ENCODE results near the gene PLEKHA7. TPM values are rescaled to one million over a fixed set of nuclear protein-coding genes. Genes with fewer than 3 reads are reported as not detected.
"Not testable (repeated sequence)": the region's sequence is repeated elsewhere in the genome, so short reads cannot be mapped to it uniquely, and the experiment has no call there.

Gene PLEKHA7
- total RNA-seq, 1 experiment from 2014 or later = not detected

DNA sequence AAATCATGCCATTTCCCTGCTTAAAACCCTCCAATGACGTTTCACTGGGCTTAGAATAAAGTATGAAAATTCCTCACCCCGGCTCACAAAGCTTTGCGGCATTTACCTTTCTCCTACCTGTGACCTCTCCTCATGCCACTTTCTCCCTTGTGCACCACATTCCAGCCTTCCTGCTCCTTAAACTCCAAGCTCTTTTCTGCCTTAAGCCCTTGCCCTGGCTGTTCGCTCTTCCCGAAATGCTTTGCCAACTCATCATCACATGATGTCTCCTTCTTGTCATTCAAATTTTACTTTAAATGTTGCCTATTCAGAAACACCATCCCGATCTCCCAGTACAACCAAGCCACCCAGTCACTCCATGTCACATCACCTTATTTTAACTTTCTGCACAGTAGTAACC, 2.0 kb downstream of the PLEKHA7 start:
- no peak for DNase-seq (ENCODE audit: low read depth)

DNA sequence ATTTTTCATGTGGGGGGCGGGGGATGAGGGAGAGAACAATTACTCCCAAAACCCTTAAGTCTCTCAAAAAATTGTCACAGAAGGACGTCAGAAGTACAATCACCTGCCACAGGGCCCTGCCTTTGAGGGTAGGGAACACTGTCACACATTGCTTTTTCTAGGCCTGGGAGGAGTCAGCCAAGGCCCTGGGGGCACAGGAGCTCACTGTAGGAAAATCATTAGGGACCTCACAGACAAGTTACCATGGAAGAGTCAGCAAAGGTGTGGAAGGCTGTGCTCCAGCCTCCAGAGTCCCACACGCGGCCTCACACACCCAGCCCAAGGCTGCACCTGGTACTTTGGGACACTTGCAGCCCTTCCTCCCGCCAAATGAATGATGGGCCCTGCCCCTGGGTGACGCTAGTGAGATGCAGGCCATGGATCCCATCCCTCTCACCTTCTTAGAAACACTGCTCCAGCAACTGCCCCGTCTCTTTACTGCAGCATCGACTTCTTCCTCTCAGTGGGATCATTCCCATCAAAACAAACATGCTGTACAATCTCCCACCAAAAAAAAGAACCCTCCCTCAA, 3.3 kb downstream of the PLEKHA7 start:
- no peak for DNase-seq (ENCODE audit: low read depth)

DNA sequence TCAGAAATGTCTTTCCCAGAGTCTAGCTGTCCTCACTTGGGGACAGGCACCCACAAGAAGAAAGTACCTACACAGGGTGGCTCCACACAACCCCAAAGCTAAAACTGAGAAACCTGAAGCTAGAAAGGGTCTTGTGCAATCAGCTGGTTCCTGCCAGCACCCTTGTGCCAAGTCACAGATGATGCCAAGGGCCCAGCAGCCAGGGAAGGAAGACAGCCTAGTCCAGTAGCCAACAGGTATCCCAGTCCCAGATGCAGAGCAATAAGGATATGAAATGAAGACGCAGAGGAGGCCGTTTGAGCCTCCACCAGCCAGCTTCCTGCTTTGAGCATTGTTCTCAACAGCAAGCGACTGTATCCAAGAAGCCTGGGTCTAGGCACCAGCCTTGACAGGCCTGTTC, 6.1 kb downstream of the PLEKHA7 start:
- DNase-seq (ENCODE audit: low read depth) = no peak

DNA sequence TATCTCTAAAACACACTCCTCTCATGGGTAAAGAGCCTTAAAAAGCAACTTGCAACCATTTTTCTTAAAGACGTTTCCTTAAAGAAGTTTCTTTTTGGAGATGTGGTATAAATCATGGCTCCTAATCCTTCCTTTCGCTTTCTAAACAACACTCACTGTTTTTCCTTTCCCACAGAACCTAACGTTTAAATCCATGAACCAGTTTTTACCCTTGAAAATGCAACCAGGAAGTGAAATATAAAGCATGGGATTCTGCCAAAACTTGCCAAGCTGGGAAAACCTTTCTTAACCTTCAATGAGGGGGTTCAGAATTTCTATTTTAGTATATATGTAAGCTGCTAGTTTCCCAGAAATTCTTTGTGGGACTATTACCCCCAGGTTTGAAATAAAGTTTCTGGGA, 8.6 kb downstream of the PLEKHA7 start:
- DNase-seq (ENCODE audit: low read depth) = no peak

DNA sequence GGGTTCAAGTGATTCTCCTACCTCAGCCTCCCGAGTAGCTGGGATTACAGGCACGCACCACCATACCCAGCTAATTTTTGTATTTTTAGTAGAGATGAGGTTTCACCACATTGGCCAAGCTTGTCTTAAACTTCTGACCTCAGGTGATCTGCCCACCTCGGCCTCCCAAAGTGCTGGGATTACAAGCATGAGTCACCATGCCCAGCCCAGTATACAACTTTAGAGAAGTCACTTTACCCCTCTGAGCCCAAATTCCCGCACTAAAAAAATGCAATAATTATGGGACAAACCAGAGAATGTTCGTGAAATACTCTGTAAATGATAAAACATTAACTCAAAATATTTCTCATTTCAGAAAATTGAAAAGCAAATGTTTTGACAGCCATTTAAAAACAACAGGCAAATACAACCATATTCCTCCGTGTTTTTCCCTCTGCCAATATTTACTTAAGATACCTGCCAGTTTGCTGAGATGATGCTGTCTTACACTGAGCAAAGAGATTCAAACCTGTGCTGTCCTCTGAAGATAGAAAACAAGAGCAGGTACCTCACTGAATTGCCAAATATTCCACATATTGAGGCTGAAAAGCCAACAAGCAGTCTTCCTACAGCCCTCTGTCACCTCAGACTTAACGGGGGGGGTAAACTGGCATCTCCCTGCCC, 9.6 kb downstream of the PLEKHA7 start:
- no peak for DNase-seq (ENCODE audit: low read depth)

DNA sequence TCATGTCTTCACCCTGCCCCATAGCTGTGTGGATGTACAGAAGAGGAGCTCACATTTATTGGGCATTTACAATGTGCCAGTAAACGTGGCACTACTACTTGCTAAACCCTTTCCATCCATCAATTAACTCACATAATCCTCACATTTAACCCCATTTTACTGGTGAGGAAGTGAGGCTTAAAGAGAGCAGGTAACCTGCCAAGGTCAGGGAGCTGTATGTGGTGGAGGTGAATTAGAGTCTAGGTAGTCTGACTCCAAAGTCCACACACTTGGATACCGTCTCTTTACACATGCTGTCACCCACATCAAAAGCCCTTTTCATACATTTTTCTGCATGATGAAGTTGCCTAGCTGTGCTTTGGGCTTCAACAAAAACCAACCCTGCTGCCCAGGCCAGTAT, 10.8 kb downstream of the PLEKHA7 start:
- DNase-seq (ENCODE audit: low read depth) = no peak

DNA sequence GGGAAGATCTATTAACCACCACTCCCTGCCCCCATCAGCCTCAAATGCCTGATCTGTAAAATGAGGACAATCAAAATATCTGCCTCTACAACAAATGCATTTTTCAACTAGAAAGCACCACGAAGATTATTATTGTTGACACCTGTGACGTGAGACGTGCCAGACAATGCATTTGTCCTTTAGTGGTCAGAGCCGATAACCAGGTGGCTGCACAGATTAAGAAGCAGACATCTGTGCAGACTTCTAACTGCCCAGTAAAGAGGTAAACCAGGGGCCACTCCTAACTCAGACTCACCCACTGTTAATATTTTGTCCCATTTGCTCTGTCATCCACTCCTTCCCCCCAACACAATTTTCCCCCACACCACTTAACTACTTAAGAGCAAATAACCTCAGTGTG, 11.7 kb downstream of the PLEKHA7 start:
- DNase-seq (ENCODE audit: low read depth) = no peak

DNA sequence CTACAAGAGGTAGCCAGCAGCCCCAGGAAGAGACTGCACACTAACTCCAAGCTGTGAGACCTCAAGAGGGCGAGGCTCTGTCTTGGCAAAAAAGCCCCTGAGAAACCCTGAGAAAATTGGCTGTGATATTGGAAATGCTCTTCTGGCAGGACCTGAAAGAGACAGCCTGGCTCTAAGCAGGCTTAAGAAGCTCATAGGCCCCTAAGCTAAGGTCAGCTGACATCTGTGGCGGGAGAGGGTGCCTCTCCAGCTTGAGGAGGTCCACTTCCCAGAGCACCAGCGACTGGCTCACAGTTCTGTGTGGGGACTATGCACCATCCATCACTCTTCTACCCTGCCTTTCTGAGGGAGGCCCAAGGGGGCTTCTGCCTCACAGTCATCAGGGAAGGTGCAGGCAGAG, 12.4 kb downstream of the PLEKHA7 start:
- DNase-seq (ENCODE audit: low read depth) = no peak

DNA sequence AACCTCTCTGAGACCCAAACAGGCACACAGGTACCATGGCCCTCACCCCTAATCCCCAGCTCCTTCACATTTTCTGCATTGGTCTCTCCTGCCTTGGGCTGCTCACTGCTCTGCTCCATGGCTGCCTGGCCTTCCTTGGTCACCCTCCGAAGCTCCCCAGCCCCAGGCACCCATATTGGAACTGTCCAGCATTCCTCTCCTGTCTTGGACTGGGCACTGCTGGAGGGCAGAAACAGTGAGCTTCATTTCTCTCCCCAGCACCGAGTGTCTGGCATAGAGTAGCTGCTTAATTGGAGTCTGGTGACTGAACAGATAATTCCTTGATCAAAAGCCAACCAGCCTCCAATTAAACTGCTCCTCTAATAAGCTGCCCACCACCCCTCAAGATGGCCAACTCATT, 13.2 kb downstream of the PLEKHA7 start:
- DNase-seq (ENCODE audit: low read depth) = no peak

DNA sequence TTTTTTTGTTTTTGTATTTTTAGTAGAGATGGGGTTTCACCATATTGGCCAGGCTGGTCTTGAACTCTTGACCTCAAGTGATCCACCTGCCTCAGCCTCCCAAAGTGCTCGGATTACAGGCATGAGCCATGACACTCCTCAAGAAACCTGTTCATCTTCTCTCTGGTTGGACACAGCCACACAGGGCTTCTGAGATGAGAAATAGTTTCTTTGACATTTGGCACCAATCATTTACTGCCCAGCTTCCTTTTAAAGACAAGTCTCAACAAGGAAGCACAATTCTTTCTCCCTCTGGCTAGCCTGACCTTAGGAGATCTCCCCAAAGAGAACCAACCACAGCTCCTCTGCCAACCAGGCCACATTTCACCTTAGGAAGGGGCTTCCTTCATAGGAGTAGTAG, 14.0 kb downstream of the PLEKHA7 start:
- not testable (repeated sequence) for DNase-seq (ENCODE audit: low read depth)

DNA sequence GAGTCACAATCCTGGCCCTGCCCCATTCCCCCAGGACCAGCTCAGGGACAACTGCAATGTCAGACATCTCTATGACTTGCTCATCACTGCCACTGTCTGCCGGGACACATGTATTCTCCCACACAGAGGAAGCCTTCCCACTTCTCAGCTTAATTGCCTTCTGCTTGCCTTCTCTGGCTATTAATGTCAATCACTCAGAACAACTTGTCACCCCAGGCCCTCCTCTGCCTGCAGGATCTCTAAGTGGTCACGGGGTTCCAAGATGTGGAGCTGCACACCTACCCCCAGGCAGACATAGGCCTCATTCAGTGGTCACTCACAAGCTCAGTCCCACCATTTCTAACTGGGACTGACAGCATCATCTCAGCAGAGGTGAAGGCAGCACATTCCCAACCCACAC, 15.1 kb downstream of the PLEKHA7 start:
- no peak for DNase-seq (ENCODE audit: low read depth)

DNA sequence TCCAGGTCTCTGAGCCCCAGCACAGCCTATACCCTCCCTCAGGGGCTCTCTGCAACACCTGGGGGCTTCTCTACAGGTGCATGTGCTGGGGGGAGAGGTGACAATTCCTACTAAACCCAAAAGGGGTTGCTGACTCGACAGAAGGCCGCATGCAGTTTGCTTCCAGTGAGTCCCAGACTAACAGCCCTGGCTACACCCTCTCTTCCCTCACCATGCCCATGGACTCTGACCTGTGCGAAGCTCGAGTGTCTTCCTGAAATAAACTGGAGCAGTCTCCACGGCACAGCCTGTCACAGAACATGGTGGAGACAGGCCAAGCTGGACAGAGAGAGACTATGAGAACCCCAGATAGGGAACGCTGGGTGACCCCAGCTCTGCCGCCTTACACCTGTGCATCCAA, 16.6 kb downstream of the PLEKHA7 start:
- DNase-seq (ENCODE audit: low read depth) = no peak

DNA sequence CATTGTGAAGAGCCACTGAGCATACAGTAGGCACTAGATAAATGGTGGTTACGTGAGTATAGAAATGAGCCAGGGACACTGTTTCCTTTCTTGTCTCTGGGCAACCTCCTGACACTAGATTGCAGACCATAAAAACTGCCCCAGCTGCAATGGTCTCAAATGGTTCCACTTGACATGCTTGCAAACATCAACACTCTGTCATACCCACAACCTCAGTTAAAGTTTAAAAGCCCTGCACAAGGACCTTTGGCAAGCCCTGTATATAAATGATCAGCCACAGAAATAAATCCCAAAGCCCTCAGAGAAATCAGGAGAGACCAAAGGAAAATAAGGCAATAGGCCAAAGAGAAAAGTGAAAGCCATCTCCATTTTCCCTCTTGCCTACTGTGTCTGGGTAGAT, 20.7 kb downstream of the PLEKHA7 start:
- DNase-seq (ENCODE audit: low read depth) = no peak

DNA sequence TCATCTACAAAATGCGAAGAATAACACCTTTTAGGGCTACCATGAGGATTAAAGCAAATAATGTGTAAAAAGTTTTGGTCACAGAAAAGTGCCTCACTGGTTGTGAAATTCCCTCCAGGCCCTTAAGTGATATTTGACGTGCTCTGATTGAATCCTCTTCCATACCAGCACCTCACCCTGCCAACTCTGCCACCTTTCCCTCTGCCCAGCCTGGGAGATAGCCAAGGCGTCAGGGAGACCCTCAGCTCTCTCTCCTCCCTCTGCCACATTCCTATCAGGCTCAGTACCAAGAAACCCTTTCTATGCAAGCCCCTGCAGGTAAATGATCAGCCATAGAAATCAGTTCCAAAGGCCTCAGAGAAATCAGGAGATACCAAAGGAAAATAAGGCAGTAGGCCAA, 21.4 kb downstream of the PLEKHA7 start:
- DNase-seq (ENCODE audit: low read depth) = no peak

DNA sequence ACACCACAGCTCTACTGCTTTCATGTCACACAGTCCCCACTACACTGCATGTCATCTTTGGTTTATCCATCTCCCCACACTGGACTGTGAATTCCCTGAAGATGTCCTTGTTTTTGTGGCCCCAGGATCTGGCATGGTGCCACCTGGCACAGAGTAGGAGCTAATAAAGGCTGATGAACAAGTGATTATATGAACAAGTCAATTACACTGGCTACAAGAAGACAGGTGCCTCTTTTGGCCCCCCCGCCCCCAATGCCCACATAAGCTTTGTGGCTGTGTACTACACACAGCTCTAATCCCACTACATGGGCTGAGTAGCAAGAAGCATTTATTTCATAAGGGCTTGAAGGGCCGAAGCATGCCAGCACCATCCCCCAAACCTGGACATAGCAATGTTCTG, 24.7 kb downstream of the PLEKHA7 start:
- no peak for DNase-seq (ENCODE audit: low read depth)

DNA sequence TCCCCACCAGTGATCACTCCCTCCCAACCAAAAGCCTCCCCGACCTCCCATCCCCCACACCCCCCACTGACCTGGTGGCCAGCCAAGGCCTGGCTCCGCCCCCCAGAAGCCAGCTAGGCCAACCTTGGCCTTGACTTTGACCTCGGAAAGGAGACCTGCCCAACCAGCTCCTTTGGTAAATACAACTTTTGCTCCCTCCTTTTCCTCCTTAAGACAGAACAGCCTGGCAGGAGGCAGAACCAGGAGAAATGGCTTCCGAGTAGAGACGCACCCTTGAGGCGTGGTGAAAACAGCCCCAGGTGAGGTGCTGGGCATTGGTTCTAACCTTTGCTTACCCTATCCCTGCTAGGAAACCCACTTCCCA, 27.0 kb downstream of the PLEKHA7 start:
- no peak for DNase-seq (ENCODE audit: low read depth)

DNA sequence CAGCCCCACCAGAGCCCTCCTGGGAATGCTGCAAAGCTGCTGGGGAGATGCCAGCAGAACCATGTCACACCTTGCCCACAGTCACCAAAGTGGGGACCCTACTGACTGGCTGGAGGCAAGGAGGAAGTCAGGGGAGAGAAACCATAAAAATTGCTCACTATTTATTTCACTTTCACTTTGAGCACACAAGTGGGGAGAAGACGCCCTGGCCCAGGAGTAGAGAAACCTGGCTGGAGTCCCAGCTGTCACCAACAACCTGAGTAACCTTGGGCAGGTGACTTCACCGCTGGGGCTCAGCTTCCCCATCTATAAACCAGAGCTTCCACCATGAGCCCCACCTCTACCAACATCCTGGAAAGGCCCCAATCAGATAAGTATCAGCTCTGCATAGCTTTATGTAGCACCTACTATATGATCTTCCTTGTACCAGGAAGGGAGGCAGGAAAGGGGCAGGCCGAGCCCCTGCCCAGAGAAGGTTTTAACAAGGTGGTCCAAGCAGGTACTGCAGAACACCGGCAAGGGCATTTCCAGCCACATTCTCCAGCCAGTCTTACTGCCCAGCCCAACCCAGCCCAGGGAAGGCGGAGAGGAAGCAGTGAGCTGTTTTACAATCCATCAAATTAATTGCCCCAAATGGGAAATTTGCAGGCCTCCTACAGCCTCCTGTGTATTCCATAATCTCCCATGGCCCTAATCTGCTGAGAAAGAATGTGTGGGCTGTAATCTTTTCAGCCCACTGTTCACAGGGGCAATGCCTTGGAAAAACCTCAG, 27.6 kb downstream of the PLEKHA7 start:
- no peak for DNase-seq (ENCODE audit: low read depth)

DNA sequence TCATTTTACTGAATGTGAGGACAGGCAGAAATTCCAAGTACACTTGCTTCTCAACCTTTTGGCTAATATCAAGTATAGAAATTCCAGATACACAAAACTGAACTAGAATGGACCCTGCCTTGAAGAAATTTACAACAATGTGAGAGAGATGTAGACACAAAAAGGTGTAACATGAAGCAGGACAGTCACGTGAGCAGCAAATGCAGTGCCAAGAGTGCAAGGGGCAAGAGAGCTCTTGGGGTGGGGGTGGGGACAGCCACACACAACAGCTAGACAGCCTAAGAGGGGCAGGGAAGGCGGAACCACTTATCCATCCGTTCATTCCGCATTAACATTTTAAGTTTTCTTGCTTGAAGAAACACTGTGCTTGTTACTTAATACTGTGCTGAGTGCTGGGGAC, 28.9 kb downstream of the PLEKHA7 start:
- DNase-seq (ENCODE audit: low read depth) = no peak

DNA sequence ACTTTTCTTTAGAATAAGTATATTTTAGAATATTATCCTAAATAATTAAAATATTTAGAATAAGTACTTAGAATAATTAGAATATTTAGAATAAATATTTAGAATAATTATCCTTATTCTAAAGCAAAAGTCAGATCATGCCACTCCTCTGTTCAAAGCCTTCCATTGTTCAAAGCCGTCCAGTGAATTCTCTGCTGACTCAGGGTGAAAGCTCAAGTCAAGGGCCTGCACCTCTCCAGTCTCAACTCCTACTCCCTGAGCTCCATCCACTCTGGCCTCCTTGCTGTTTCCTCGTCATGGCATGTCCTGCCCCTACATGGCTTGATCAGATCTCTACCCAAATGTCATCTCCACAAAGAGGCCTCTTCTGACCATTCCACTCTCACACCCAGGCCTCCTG, 30.0 kb downstream of the PLEKHA7 start:
- DNase-seq (ENCODE audit: low read depth) = no peak

DNA sequence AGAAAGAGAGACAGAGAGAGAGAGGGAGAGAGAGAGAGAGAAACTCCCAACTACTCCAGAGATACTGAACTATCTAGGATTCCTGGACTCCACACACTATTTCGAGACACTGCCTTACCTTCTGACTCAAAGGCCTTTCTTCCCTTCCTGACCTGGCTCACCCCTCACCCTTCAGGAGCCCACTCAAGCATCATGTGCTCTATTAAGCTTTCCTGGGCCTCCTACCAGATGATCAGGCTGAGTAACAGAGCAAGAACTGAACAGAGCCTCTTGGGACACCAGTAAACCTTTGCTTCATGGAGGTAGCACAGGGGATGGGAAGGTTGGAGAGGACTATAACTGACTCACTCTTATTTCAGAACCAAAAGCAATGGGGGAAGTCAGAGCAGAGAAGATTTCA, 31.4 kb downstream of the PLEKHA7 start:
- no peak for DNase-seq (ENCODE audit: low read depth)

DNA sequence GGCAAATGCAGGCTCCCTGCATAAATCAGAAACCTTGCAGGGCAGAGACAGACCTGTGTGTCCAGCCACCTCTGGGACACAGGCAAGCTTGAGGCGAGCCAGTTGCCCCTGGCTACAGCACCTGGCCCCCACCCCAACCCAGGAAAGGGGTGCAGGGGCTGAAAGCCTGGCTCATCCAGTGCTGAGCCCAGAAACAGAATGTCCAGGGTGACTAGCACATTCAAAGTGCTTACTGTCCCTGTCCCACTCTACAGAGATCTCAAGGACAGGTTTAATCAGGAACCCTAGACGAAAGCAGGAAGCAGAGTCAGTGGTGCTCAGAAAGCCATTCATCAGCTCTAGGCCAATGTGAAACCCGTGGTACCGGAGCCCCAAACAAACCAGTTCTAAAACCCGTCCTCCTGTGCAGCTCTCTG, 31.9 kb downstream of the PLEKHA7 start:
- no peak for DNase-seq (ENCODE audit: low read depth)

DNA sequence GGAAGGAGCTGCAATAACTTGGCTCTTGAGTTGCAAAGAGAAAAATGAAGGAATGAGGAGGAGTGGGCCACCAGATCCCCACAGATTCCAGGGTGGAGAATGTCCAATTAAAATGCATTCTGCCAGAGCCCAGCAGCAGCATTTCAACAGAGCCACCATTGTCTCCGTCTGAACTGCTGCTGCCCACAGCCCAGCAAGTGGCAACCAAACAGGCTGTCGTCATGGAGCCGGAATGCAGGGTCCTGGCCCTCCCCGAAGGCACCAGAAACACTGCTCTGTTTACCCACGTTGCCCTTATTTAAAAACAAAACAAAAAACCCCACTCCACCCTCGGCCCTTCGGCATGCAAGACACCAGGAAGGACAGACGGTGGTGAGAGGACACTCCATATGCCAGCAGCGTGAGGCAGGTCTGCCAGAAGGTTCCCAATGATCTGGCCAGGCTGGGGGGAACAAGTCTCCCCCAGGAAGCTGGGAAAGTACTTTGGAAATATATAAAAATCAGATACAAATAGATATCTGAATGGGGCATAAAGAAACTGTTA, 32.5 kb downstream of the PLEKHA7 start:
- DNase-seq (ENCODE audit: low read depth) = peak; percentile 71
